Mesothelial cell of epicardium (in vitro differentiated cells): ENCODE measurements around the gene HIVEP3. TPM values are rescaled to one million over a fixed set of nuclear protein-coding genes. Genes with fewer than 3 reads are reported as not detected.

Experiments
- DNase-seq, 2 experiments: peaks; one replicate each; pipeline ENCODE4 v3.0.0; 2021; ENCODE audit warnings: low spot score in 2 of 2; ENCODE audit not compliant: unreplicated experiment in 2 of 2
- H3K27ac Mint-ChIP-seq: 2 replicates; pipeline ENCODE4 v1.8.0; 2021; ENCODE audit warnings: mixed read lengths
- H3K27me3 Mint-ChIP-seq: 2 replicates; pipeline ENCODE4 v1.8.0; 2021; ENCODE audit warnings: low read depth, mixed read lengths
- H3K36me3 Mint-ChIP-seq: 2 replicates; pipeline ENCODE4 v1.8.0; 2021; ENCODE audit warnings: mixed read lengths
- H3K4me1 Mint-ChIP-seq: 2 replicates; pipeline ENCODE4 v1.8.0; 2021; ENCODE audit warnings: mixed read lengths
- H3K4me3 Mint-ChIP-seq: 2 replicates; pipeline ENCODE4 v1.8.0; 2021; ENCODE audit warnings: mild to moderate bottlenecking, moderate library complexity, mixed read lengths
- H3K9me3 Mint-ChIP-seq: 2 replicates; pipeline ENCODE4 v1.8.0; 2021; ENCODE audit warnings: mixed read lengths
- CTCF ChIP-seq: fragments of 200-600 bp; sonication (generic); IDR thresholded peaks from one replicate; pipeline ENCODE4 v1.5.0; 2021; ENCODE audit warnings: antibody characterized with exemption; ENCODE audit not compliant: unreplicated experiment
- total RNA-seq: library from RNA; stranded (reverse); gene quantifications from 3 replicates; pipeline ENCODE4 v1.2.1, GENCODE V29; 2021

Gene HIVEP3
- total RNA-seq, 1 donor from 2014 or later = 8.9 TPM

GRCh38 chr1:41920658-41921057 is 1.9 kb upstream of the HIVEP3 start:
- H3K4me1 Mint-ChIP-seq = peaks cover 37% of the 10 kb centered on the region
- no peaks in the 10 kb centered on the region for H3K36me3 Mint-ChIP-seq
- peaks cover 8% of the 10 kb centered on the region for H3K27me3 Mint-ChIP-seq
- no peak for TF ChIP-seq CTCF
- peaks cover 7% of the 10 kb centered on the region for H3K9me3 Mint-ChIP-seq
- no peak for DNase-seq
- H3K27ac Mint-ChIP-seq = no peak overlapping the region
- no peak overlapping the region for H3K4me3 Mint-ChIP-seq

GRCh38 chr1:41919764-41920397 is 1.2 kb upstream of the HIVEP3 start:
- Mint-ChIP-seq H3K4me1 (peaks cover 40% of the 10 kb centered on the region), H3K36me3 (no peaks in the 10 kb centered on the region), H3K9me3 (peaks cover 7% of the 10 kb centered on the region), H3K4me3 (peak overlapping the region; percentile 57), H3K27ac (no peak overlapping the region), H3K27me3 (peaks cover 8% of the 10 kb centered on the region)
- no peak for TF ChIP-seq CTCF
- DNase-seq = no peak

GRCh38 chr1:41919131-41919530 is 409 bp upstream of the HIVEP3 start:
- no peak for DNase-seq
- peaks cover 40% of the 10 kb centered on the region for H3K4me1 Mint-ChIP-seq
- H3K36me3 Mint-ChIP-seq = no peaks in the 10 kb centered on the region
- no peak overlapping the region for H3K27ac Mint-ChIP-seq
- peak overlapping the region; percentile 57 for H3K4me3 Mint-ChIP-seq
- peaks cover 4% of the 10 kb centered on the region for H3K9me3 Mint-ChIP-seq
- peaks cover 8% of the 10 kb centered on the region for H3K27me3 Mint-ChIP-seq
- TF ChIP-seq CTCF = no peak

- Mint-ChIP-seq H3K4me3 (peak overlapping the region; percentile 76), H3K9me3 (no peaks in the 10 kb centered on the region), H3K27me3 (peaks cover 8% of the 10 kb centered on the region), H3K36me3 (no peaks in the 10 kb centered on the region), H3K4me1 (peaks cover 40% of the 10 kb centered on the region), H3K27ac (peak overlapping the region; percentile 55)
- TF ChIP-seq CTCF = no peak
- DNase-seq = peak in 1 of 2 experiments; percentile 46
Measured at GRCh38 chr1:41917835-41918449, 780 bp downstream of the HIVEP3 start.

GRCh38 chr1:41917076-41917475 is 1.6 kb downstream of the HIVEP3 start:
- Mint-ChIP-seq H3K36me3 (no peaks in the 10 kb centered on the region), H3K4me3 (peak overlapping the region; percentile 76), H3K9me3 (no peaks in the 10 kb centered on the region), H3K27ac (no peak overlapping the region), H3K4me1 (peaks cover 40% of the 10 kb centered on the region), H3K27me3 (peaks cover 8% of the 10 kb centered on the region)
- DNase-seq = no peak
- no peak for TF ChIP-seq CTCF
